ENCODE measurements around the gene MBIP.

MBIP gene

GRCh38 chr14:36295642-36296627 lies 24.5 kb downstream of the MBIP start:
- TF ChIP-seq CTCF (IDR thresholded peaks at IDR 0.05; ENCODE audit: poor library complexity, severe bottlenecking) = no peak
- H3K36me3 ChIP-seq (ENCODE audit: low read depth) = peaks cover 38% of the 10 kb centered on the region
- H3K4me3 ChIP-seq (ENCODE audit: severe bottlenecking) = no peak overlapping the region
- DNase-seq (ENCODE audit: low spot score) (no peak), ATAC-seq (ENCODE audit: low read depth) (no peak)
- H3K27ac ChIP-seq (ENCODE audit: poor library complexity, severe bottlenecking) = no peak overlapping the region
- H3K27me3 ChIP-seq (ENCODE audit: insufficient read depth, poor library complexity, severe bottlenecking) = no peaks in the 10 kb centered on the region
- H3K4me1 ChIP-seq (ENCODE audit: insufficient read depth, poor library complexity, severe bottlenecking) = peaks cover 11% of the 10 kb centered on the region
- H3K9me3 ChIP-seq (ENCODE audit: severe bottlenecking) = no peaks in the 10 kb centered on the region

GRCh38 chr14:36294543-36294942 lies 25.9 kb downstream of the MBIP start:
- no peak for ATAC-seq (ENCODE audit: low read depth)
- no peak overlapping the region for H3K27ac ChIP-seq (ENCODE audit: poor library complexity, severe bottlenecking)
- H3K9me3 ChIP-seq (ENCODE audit: severe bottlenecking) = no peaks in the 10 kb centered on the region
- H3K36me3 ChIP-seq (ENCODE audit: low read depth) = peaks cover 24% of the 10 kb centered on the region
- H3K27me3 ChIP-seq (ENCODE audit: insufficient read depth, poor library complexity, severe bottlenecking) = no peaks in the 10 kb centered on the region
- no peak for TF ChIP-seq CTCF (IDR thresholded peaks at IDR 0.05; ENCODE audit: poor library complexity, severe bottlenecking)
- no peak overlapping the region for H3K4me3 ChIP-seq (ENCODE audit: severe bottlenecking)
- H3K4me1 ChIP-seq (ENCODE audit: insufficient read depth, poor library complexity, severe bottlenecking) = no peaks in the 10 kb centered on the region
- no peak for DNase-seq (ENCODE audit: low spot score)

GRCh38 chr14:36293824-36294223 lies 26.6 kb downstream of the MBIP start:
- no peak for DNase-seq (ENCODE audit: low spot score)
- Histone ChIP-seq H3K27me3 (ENCODE audit: insufficient read depth, poor library complexity, severe bottlenecking) (no peaks in the 10 kb centered on the region), H3K27ac (ENCODE audit: poor library complexity, severe bottlenecking) (no peak overlapping the region), H3K36me3 (ENCODE audit: low read depth) (peaks cover 17% of the 10 kb centered on the region), H3K4me3 (ENCODE audit: severe bottlenecking) (no peak overlapping the region), H3K9me3 (ENCODE audit: severe bottlenecking) (no peaks in the 10 kb centered on the region), H3K4me1 (ENCODE audit: insufficient read depth, poor library complexity, severe bottlenecking) (no peaks in the 10 kb centered on the region)
- TF ChIP-seq CTCF (IDR thresholded peaks at IDR 0.05; ENCODE audit: poor library complexity, severe bottlenecking) = no peak
- peak; percentile 48 for ATAC-seq (ENCODE audit: low read depth)

- no peaks in the 10 kb centered on the region for H3K36me3 ChIP-seq (ENCODE audit: low read depth)
- TF ChIP-seq CTCF (IDR thresholded peaks at IDR 0.05; ENCODE audit: poor library complexity, severe bottlenecking) = no peak
- H3K27me3 ChIP-seq (ENCODE audit: insufficient read depth, poor library complexity, severe bottlenecking) = no peaks in the 10 kb centered on the region
- no peak overlapping the region for H3K4me3 ChIP-seq (ENCODE audit: severe bottlenecking)
- ATAC-seq (ENCODE audit: low read depth) (no peak), DNase-seq (ENCODE audit: low spot score) (no peak)
- no peak overlapping the region for H3K27ac ChIP-seq (ENCODE audit: poor library complexity, severe bottlenecking)
- no peaks in the 10 kb centered on the region for H3K9me3 ChIP-seq (ENCODE audit: severe bottlenecking)
- H3K4me1 ChIP-seq (ENCODE audit: insufficient read depth, poor library complexity, severe bottlenecking) = no peaks in the 10 kb centered on the region
Observed at GRCh38 chr14:36289954-36290353, 30.5 kb downstream of the MBIP start.

- H3K4me3 ChIP-seq (ENCODE audit: severe bottlenecking) = no peak overlapping the region
- no peaks in the 10 kb centered on the region for H3K36me3 ChIP-seq (ENCODE audit: low read depth)
- H3K4me1 ChIP-seq (ENCODE audit: insufficient read depth, poor library complexity, severe bottlenecking) = no peaks in the 10 kb centered on the region
- no peaks in the 10 kb centered on the region for H3K9me3 ChIP-seq (ENCODE audit: severe bottlenecking)
- H3K27me3 ChIP-seq (ENCODE audit: insufficient read depth, poor library complexity, severe bottlenecking) = no peaks in the 10 kb centered on the region
- ATAC-seq (ENCODE audit: low read depth) = no peak
- no peak for TF ChIP-seq CTCF (IDR thresholded peaks at IDR 0.05; ENCODE audit: poor library complexity, severe bottlenecking)
- DNase-seq (ENCODE audit: low spot score) = no peak
- H3K27ac ChIP-seq (ENCODE audit: poor library complexity, severe bottlenecking) = no peak overlapping the region
Observed at GRCh38 chr14:36288496-36288895, 31.9 kb downstream of the MBIP start.
